PC-3 (cell line): ENCODE results near the gene APLNR. TPM values are rescaled to one million over a fixed set of nuclear protein-coding genes. Genes with fewer than 3 reads are reported as not detected.

Experiments
- ATAC-seq: fragments of 200-7000 bp; cut with Tn5 transposase; 2 replicates; pipeline ENCODE4 v1.9.1; 2020; ENCODE audit warnings: mild to moderate bottlenecking, moderate library complexity
- BruUV-seq: library from RNA; stranded (reverse); fragments of 400-500 nt; replicated peaks from 2 replicates; lab custom pipeline; 2021; lab: Mats Ljungman, UMichigan
- CTCF ChIA-PET: fragments of 300-600 bp; sonication (Branson Sonifier 250); formaldehyde crosslinking; loops from one replicate; lab custom pipeline; 2022; ENCODE audit warnings: antibody characterized with exemption; lab: Charles Lee
- POLR2A ChIA-PET: fragments of 300-600 bp; sonication (Branson Sonifier 250); formaldehyde crosslinking; loops from one replicate; lab custom pipeline; 2022; ENCODE audit warnings: antibody characterized with exemption; ENCODE audit not compliant: unreplicated experiment; lab: Charles Lee
- DNase-seq: peaks from one replicate; pipeline ENCODE4 v3.0.0-alpha.2; 2015
- H2AFZ ChIP-seq: fragments of 300-600 bp; sonication (generic); 2 replicates; pipeline ENCODE4 v1.6.0; 2016; ENCODE audit warnings: antibody characterized with exemption, low read length
- H3F3A ChIP-seq: fragments of 300-600 bp; sonication (generic); one replicate; pipeline ENCODE4 v1.6.0; 2017; ENCODE audit warnings: antibody characterized with exemption, low read length, control low read depth, mild to moderate bottlenecking; ENCODE audit not compliant: unreplicated experiment
- H3K27ac ChIP-seq: fragments of 300-600 bp; sonication (generic); 2 replicates; pipeline ENCODE4 v1.5.1; 2016; ENCODE audit warnings: mild to moderate bottlenecking, low read length
- H3K27me3 ChIP-seq: fragments of 300-600 bp; sonication (generic); 2 replicates; pipeline ENCODE4 v1.6.1; 2016; ENCODE audit warnings: low read length, mixed read lengths
- H3K36me3 ChIP-seq: fragments of 300-600 bp; sonication (generic); 2 replicates; pipeline ENCODE4 v1.6.1; 2016; ENCODE audit warnings: low read depth, mixed run types, low read length, mixed read lengths
- H3K4me1 ChIP-seq: fragments of 300-600 bp; sonication (generic); 2 replicates; pipeline ENCODE4 v1.5.1; 2016; ENCODE audit warnings: low read length; ENCODE audit not compliant: insufficient read depth
- H3K4me2 ChIP-seq: fragments of 300-600 bp; sonication (generic); 2 replicates; pipeline ENCODE4 v1.6.0; 2016; ENCODE audit warnings: low read length
- H3K4me3 ChIP-seq: fragments of 300-600 bp; sonication (generic); 2 replicates; pipeline ENCODE4 v1.5.1; 2016; ENCODE audit warnings: mild to moderate bottlenecking, low read length, mixed read lengths
- H3K79me2 ChIP-seq: fragments of 300-600 bp; sonication (generic); 2 replicates; pipeline ENCODE4 v1.6.1; 2017; ENCODE audit warnings: low read length, mixed read lengths
- H3K9ac ChIP-seq: fragments of 300-600 bp; sonication (generic); 2 replicates; pipeline ENCODE4 v1.6.0; 2016; ENCODE audit warnings: mild to moderate bottlenecking, low read length
- H3K9me2 ChIP-seq: fragments of 300-600 bp; sonication (generic); replicated peaks from 2 replicates; pipeline ENCODE4 v1.6.1; 2016; ENCODE audit warnings: mixed run types, low read length, mixed read lengths
- H3K9me3 ChIP-seq: fragments of 300-600 bp; sonication (generic); 2 replicates; pipeline ENCODE4 v1.6.1; 2016; ENCODE audit warnings: low read length, mixed read lengths
- H4K20me1 ChIP-seq: fragments of 300-600 bp; sonication (generic); 2 replicates; pipeline ENCODE4 v1.6.1; 2016; ENCODE audit warnings: low read length, mixed read lengths
- EZH2 ChIP-seq: fragments of 300-600 bp; sonication (generic); IDR thresholded peaks from one replicate; pipeline ENCODE4 v1.6.1; 2017; ENCODE audit warnings: antibody characterized with exemption, mild to moderate bottlenecking, low read length; ENCODE audit not compliant: unreplicated experiment
- EZH2phosphoT487 ChIP-seq: fragments of 300-600 bp; sonication (generic); IDR thresholded peaks from 2 replicates; pipeline ENCODE4 v1.6.1; 2018; ENCODE audit warnings: mild to moderate bottlenecking, antibody characterized with exemption, low read length, borderline replicate concordance
- intact Hi-C: fragments of 100-400 bp; cut with micrococcal nuclease; formaldehyde crosslinking; loops from 2 replicates; pipeline ENCODE4 v1.9.0; 2023
- total RNA-seq: library from RNA; depleted of rRNA; stranded (reverse); fragments of >200 nt; gene quantifications from 2 replicates; pipeline ENCODE4 v1.2.3, GENCODE V29; 2014
- TF ChIP-seq, protein P1 (sequence below): fragments of 300-600 bp; sonication (generic); conservative IDR thresholded peaks from 2 replicates; pipeline ENCODE4 v1.5.1; 2017; ENCODE audit warnings: antibody characterized with exemption, low read depth, mild to moderate bottlenecking, low read length

APLNR gene
- total RNA-seq, 1 experiment from 2014 or later, result not detected

- peaks cover 20% of the 10 kb centered on the region for H3K4me1 ChIP-seq
- H3K27me3 ChIP-seq, result no peaks in the 10 kb centered on the region
- H3K4me2 ChIP-seq, result peak overlapping the region; percentile 75
- no peaks in the 10 kb centered on the region for H3K9me3 ChIP-seq
- H2AFZ ChIP-seq, result peak overlapping the region; percentile 80
- TF ChIP-seq EZH2phosphoT487, result no peak
- no peak for TF ChIP-seq EZH2
- TF ChIP-seq, protein P1, sequence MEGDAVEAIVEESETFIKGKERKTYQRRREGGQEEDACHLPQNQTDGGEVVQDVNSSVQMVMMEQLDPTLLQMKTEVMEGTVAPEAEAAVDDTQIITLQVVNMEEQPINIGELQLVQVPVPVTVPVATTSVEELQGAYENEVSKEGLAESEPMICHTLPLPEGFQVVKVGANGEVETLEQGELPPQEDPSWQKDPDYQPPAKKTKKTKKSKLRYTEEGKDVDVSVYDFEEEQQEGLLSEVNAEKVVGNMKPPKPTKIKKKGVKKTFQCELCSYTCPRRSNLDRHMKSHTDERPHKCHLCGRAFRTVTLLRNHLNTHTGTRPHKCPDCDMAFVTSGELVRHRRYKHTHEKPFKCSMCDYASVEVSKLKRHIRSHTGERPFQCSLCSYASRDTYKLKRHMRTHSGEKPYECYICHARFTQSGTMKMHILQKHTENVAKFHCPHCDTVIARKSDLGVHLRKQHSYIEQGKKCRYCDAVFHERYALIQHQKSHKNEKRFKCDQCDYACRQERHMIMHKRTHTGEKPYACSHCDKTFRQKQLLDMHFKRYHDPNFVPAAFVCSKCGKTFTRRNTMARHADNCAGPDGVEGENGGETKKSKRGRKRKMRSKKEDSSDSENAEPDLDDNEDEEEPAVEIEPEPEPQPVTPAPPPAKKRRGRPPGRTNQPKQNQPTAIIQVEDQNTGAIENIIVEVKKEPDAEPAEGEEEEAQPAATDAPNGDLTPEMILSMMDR, result peak; percentile 96
- H3K9ac ChIP-seq, result peak overlapping the region; percentile 16; the same call in 1 of the 2 replicates
- intact Hi-C loops, result loop anchor here (1.0 to 2.0 kb wide), 3 partner anchors 33 to 437 kb away; no protein-coding TSS in a partner anchor
- ChIA-PET POLR2A (interaction anchor here (0.7 kb wide), 1 partner anchor 31 kb away, joined by 3 read pairs; no protein-coding TSS in a partner anchor), CTCF (interaction anchor here (1.4 kb wide), 1 partner anchor 29 kb away, joined by 4 read pairs; no protein-coding TSS in a partner anchor)
- ATAC-seq (peak; percentile 96), DNase-seq (peak; percentile 89)
- no peaks in the 10 kb centered on the region for H4K20me1 ChIP-seq
- H3K4me3 ChIP-seq, result peak overlapping the region; percentile 51
- no peaks in the 10 kb centered on the region for H3F3A ChIP-seq
- TSS peak; percentile 98 for BruUV-seq
- no peaks in the 10 kb centered on the region for H3K36me3 ChIP-seq
- H3K9me2 ChIP-seq, result no peaks in the 10 kb centered on the region
- H3K79me2 ChIP-seq, result no peaks in the 10 kb centered on the region
- H3K27ac ChIP-seq, result no peak overlapping the region
Measured at GRCh38 chr11:57277845-57278720, 41.0 kb upstream of the APLNR start.

GRCh38 chr11:57276971-57277675 lies 40.1 kb upstream of the APLNR start:
- no peaks in the 10 kb centered on the region for H3K9me2 ChIP-seq
- H3F3A ChIP-seq, result no peaks in the 10 kb centered on the region
- no peaks in the 10 kb centered on the region for H3K79me2 ChIP-seq
- ChIA-PET CTCF (no interaction called here), POLR2A (no interaction called here)
- no peaks in the 10 kb centered on the region for H4K20me1 ChIP-seq
- BruUV-seq, result no TSS peak
- DNase-seq (no peak), ATAC-seq (no peak)
- no peak overlapping the region for H3K27ac ChIP-seq
- no peaks in the 10 kb centered on the region for H3K9me3 ChIP-seq
- peak overlapping the region; percentile 75 for H3K4me2 ChIP-seq
- no peaks in the 10 kb centered on the region for H3K27me3 ChIP-seq
- H2AFZ ChIP-seq, result peak overlapping the region; percentile 80
- intact Hi-C loops, result no loop called here
- no peak for TF ChIP-seq EZH2
- TF ChIP-seq, protein P1, result no peak
- H3K4me3 ChIP-seq, result peak overlapping the region; percentile 51
- H3K9ac ChIP-seq, result no peak overlapping the region
- H3K4me1 ChIP-seq, result peaks cover 20% of the 10 kb centered on the region
- no peaks in the 10 kb centered on the region for H3K36me3 ChIP-seq
